HEK293 (cell line): ENCODE data around the gene RTN4IP1.

ENCODE experiments used
- BCL11A ChIP-seq: fragments of 450-650 bp; formaldehyde crosslinking; IDR thresholded peaks from 2 replicates; pipeline ENCODE4 v1.5.1; 2016; ENCODE audit warnings: low read depth, missing biosample characterization, missing genetic modification characterization
- HOXA7 ChIP-seq: sonication (generic); formaldehyde crosslinking; IDR thresholded peaks from 2 replicates; pipeline ENCODE4 v1.8.1; 2022; ENCODE audit warnings: missing genetic modification reagents, borderline replicate concordance
- MEIS1 ChIP-seq: sonication (generic); formaldehyde crosslinking; IDR thresholded peaks from 2 replicates; pipeline ENCODE4 v1.8.1; 2022; ENCODE audit warnings: missing genetic modification reagents, mild to moderate bottlenecking, borderline replicate concordance
- OVOL3 ChIP-seq: fragments of 450-650 bp; formaldehyde crosslinking; IDR thresholded peaks from 2 replicates; pipeline ENCODE4 v1.5.1; 2016; ENCODE audit warnings: missing biosample characterization, missing genetic modification characterization
- RBAK ChIP-seq: fragments of 450-650 bp; formaldehyde crosslinking; IDR thresholded peaks from 2 replicates; pipeline ENCODE4 v1.5.1; 2016; ENCODE audit warnings: missing biosample characterization, missing genetic modification characterization
- REPIN1 ChIP-seq: fragments of 450-650 bp; formaldehyde crosslinking; IDR thresholded peaks from 2 replicates; pipeline ENCODE4 v1.5.1; 2017; ENCODE audit warnings: missing biosample characterization, missing genetic modification characterization, low read depth
- SETDB1 ChIP-seq: IDR thresholded peaks from one replicate; pipeline ENCODE4 v1.6.1; 2017; ENCODE audit warnings: mild to moderate bottlenecking, low read length, moderate library complexity, mixed read lengths; ENCODE audit not compliant: insufficient read length
- SP2 ChIP-seq: fragments of 450-650 bp; formaldehyde crosslinking; IDR thresholded peaks from 2 replicates; pipeline ENCODE4 v1.5.1; 2016; ENCODE audit warnings: missing biosample characterization, missing genetic modification characterization
- TCF7L2 ChIP-seq: IDR thresholded peaks from 2 replicates; pipeline ENCODE4 v1.6.1; 2011; ENCODE audit warnings: low read depth, mild to moderate bottlenecking, inconsistent platforms, low read length, moderate library complexity, borderline replicate concordance
- ZNF10 ChIP-seq: fragments of 450-650 bp; formaldehyde crosslinking; IDR thresholded peaks from 2 replicates; pipeline ENCODE4 v1.5.1; 2017; ENCODE audit warnings: missing biosample characterization, missing genetic modification characterization
- ZNF112 ChIP-seq: fragments of 450-650 bp; formaldehyde crosslinking; IDR thresholded peaks from 2 replicates; pipeline ENCODE4 v1.5.0; 2017; ENCODE audit warnings: missing biosample characterization, missing genetic modification characterization
- ZNF121 ChIP-seq: fragments of 450-650 bp; formaldehyde crosslinking; IDR thresholded peaks from 2 replicates; pipeline ENCODE4 v1.5.1; 2016; ENCODE audit warnings: missing biosample characterization, missing genetic modification characterization
- ZNF157 ChIP-seq: fragments of 450-650 bp; formaldehyde crosslinking; IDR thresholded peaks from 2 replicates; pipeline ENCODE4 v1.5.1; 2016; ENCODE audit warnings: missing biosample characterization, missing genetic modification characterization
- ZNF16 ChIP-seq: fragments of 450-650 bp; formaldehyde crosslinking; IDR thresholded peaks from 2 replicates; pipeline ENCODE4 v1.5.1; 2016; ENCODE audit warnings: low read depth, missing biosample characterization, missing genetic modification characterization
- ZNF169 ChIP-seq: fragments of 450-650 bp; formaldehyde crosslinking; IDR thresholded peaks from 2 replicates; pipeline ENCODE4 v1.5.1; 2016; ENCODE audit warnings: missing biosample characterization, missing genetic modification characterization
- ZNF174 ChIP-seq: fragments of 450-650 bp; formaldehyde crosslinking; IDR thresholded peaks from 2 replicates; pipeline ENCODE4 v1.5.0; 2017; ENCODE audit warnings: missing biosample characterization, mild to moderate bottlenecking, missing genetic modification characterization
- ZNF175 ChIP-seq: fragments of 450-650 bp; formaldehyde crosslinking; IDR thresholded peaks from 2 replicates; pipeline ENCODE4 v1.5.1; 2016; ENCODE audit warnings: missing biosample characterization, missing genetic modification characterization
- ZNF202 ChIP-seq: fragments of 450-650 bp; formaldehyde crosslinking; IDR thresholded peaks from 2 replicates; pipeline ENCODE4 v1.5.1; 2016; ENCODE audit warnings: missing biosample characterization, missing genetic modification characterization, borderline replicate concordance
- ZNF311 ChIP-seq: fragments of 450-650 bp; formaldehyde crosslinking; IDR thresholded peaks from 2 replicates; pipeline ENCODE4 v1.5.1; 2017; ENCODE audit warnings: missing biosample characterization, missing genetic modification characterization, borderline replicate concordance
- ZNF529 ChIP-seq: fragments of 450-650 bp; formaldehyde crosslinking; IDR thresholded peaks from 2 replicates; pipeline ENCODE4 v1.5.1; 2017; ENCODE audit warnings: missing genetic modification characterization, missing biosample characterization; ENCODE audit not compliant: insufficient replicate concordance
- ZNF530 ChIP-seq: fragments of 450-650 bp; formaldehyde crosslinking; IDR thresholded peaks from 2 replicates; pipeline ENCODE4 v1.5.1; 2016; ENCODE audit warnings: low read depth, missing biosample characterization, missing genetic modification characterization
- ZNF626 ChIP-seq: fragments of 450-650 bp; sonication (Bioruptor Pico); formaldehyde crosslinking; IDR thresholded peaks from 2 replicates; pipeline ENCODE4 v1.5.1; 2018; ENCODE audit warnings: missing biosample characterization, missing genetic modification characterization, inconsistent platforms
- ZNF768 ChIP-seq: fragments of 450-650 bp; formaldehyde crosslinking; IDR thresholded peaks from 2 replicates; pipeline ENCODE4 v1.5.1; 2018; ENCODE audit warnings: missing biosample characterization, mild to moderate bottlenecking, missing genetic modification characterization
- ZSCAN23 ChIP-seq: fragments of 450-650 bp; formaldehyde crosslinking; IDR thresholded peaks from 2 replicates; pipeline ENCODE4 v1.5.1; 2016; ENCODE audit warnings: missing biosample characterization, missing genetic modification characterization
- TF ChIP-seq, protein P1 (sequence below): fragments of 450-650 bp; formaldehyde crosslinking; IDR thresholded peaks from 2 replicates; pipeline ENCODE4 v1.5.1; 2016; ENCODE audit warnings: missing biosample characterization, missing genetic modification characterization
- TF ChIP-seq, protein P2 (sequence below): fragments of 450-650 bp; formaldehyde crosslinking; IDR thresholded peaks from 2 replicates; pipeline ENCODE4 v1.5.1; 2017; ENCODE audit warnings: missing biosample characterization, missing genetic modification characterization
- TF ChIP-seq, protein P3 (sequence below): fragments of 450-650 bp; formaldehyde crosslinking; IDR thresholded peaks from 2 replicates; pipeline ENCODE4 v1.5.1; 2016; ENCODE audit warnings: missing biosample characterization, missing genetic modification characterization
- TF ChIP-seq, protein P4 (sequence below): fragments of 450-650 bp; formaldehyde crosslinking; IDR thresholded peaks from 2 replicates; pipeline ENCODE4 v1.5.1; 2016; ENCODE audit warnings: missing biosample characterization, missing genetic modification characterization
- TF ChIP-seq, protein P5 (sequence below): fragments of 450-650 bp; formaldehyde crosslinking; IDR thresholded peaks from 2 replicates; pipeline ENCODE4 v1.5.1; 2016; ENCODE audit warnings: missing biosample characterization, missing genetic modification characterization
- TF ChIP-seq, protein P6 (sequence below): fragments of 450-650 bp; formaldehyde crosslinking; optimal IDR thresholded peaks from 2 replicates; pipeline ENCODE3; 2016; ENCODE audit warnings: missing biosample characterization, mild to moderate bottlenecking, missing genetic modification characterization

RTN4IP1 gene

DNA sequence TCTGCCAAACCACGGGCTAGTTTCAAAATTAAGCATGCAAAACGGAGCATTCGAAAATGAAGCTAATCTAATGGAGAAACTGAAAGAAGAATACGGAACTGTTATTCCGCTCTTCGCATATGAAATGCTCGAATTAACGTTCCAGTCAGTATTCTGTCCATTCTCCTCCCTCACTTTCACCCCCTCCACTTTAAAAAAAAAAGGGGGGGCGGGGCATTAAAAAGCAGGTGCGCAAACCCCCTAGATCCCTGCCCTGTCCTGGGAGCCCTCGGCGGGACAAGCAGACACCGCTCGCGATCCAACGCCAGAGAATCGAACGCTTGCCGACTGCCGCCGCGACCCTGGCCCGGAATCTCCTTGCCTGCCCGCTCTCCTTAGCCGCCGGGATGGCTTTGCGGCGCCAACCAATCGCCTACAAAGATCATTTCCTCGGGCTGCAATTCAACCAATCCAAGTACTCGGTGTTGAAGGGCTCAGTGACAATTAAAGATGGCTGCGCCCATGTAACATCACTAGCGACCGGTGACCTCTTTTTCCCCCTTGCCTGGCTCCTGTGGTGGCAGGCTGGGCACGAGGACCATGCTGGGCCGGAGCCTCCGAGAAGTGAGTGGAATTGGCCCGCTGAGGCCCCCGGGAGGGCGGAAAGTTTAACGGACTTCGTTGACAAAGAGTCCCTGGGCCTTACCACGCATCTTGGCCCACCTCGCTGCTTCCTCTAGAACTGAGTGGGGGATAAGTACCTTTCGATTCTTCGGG, at the start of gene RTN4IP1, which contains the start of gene QRSL1 (continued):
- TF ChIP-seq, protein P1, sequence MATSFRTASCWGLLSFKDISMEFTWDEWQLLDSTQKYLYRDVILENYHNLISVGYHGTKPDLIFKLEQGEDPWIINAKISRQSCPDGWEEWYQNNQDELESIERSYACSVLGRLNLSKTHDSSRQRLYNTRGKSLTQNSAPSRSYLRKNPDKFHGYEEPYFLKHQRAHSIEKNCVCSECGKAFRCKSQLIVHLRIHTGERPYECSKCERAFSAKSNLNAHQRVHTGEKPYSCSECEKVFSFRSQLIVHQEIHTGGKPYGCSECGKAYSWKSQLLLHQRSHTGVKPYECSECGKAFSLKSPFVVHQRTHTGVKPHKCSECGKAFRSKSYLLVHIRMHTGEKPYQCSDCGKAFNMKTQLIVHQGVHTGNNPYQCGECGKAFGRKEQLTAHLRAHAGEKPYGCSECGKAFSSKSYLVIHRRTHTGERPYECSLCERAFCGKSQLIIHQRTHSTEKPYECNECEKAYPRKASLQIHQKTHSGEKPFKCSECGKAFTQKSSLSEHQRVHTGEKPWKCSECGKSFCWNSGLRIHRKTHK = no peak
- no peak for TF ChIP-seq OVOL3 (tag by site-specific recombination)
- no peak for TF ChIP-seq SETDB1
- TF ChIP-seq ZNF112 (tag by site-specific recombination) = no peak
- no peak for TF ChIP-seq ZNF311
- TF ChIP-seq ZNF157 (tag by site-specific recombination) = no peak
- no peak for TF ChIP-seq ZSCAN23
- TF ChIP-seq, protein P2, sequence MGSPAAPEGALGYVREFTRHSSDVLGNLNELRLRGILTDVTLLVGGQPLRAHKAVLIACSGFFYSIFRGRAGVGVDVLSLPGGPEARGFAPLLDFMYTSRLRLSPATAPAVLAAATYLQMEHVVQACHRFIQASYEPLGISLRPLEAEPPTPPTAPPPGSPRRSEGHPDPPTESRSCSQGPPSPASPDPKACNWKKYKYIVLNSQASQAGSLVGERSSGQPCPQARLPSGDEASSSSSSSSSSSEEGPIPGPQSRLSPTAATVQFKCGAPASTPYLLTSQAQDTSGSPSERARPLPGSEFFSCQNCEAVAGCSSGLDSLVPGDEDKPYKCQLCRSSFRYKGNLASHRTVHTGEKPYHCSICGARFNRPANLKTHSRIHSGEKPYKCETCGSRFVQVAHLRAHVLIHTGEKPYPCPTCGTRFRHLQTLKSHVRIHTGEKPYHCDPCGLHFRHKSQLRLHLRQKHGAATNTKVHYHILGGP (tag by site-specific recombination) = no peak
- TF ChIP-seq ZNF626 (tag by site-specific recombination) = no peak
- TF ChIP-seq, protein P3, sequence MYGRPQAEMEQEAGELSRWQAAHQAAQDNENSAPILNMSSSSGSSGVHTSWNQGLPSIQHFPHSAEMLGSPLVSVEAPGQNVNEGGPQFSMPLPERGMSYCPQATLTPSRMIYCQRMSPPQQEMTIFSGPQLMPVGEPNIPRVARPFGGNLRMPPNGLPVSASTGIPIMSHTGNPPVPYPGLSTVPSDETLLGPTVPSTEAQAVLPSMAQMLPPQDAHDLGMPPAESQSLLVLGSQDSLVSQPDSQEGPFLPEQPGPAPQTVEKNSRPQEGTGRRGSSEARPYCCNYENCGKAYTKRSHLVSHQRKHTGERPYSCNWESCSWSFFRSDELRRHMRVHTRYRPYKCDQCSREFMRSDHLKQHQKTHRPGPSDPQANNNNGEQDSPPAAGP (tag by site-specific recombination) = 0 out of 2 replicates have a peak, but pooled peaks have one; percentile 29
- TF ChIP-seq ZNF174 (tag by site-specific recombination) = no peak
- no peak for TF ChIP-seq ZNF16 (tag by site-specific recombination)
- no peak for TF ChIP-seq ZNF768 (tag by site-specific recombination)
- no peak for TF ChIP-seq RBAK (tag by site-specific recombination)
- TF ChIP-seq ZNF169 = no peak
- no peak for TF ChIP-seq ZNF530 (tag by site-specific recombination)
- peak; percentile 60; the same call in 1 of the 2 replicates for TF ChIP-seq TCF7L2
- TF ChIP-seq MEIS1 = no peak
- no peak for TF ChIP-seq ZNF202 (tag by site-specific recombination)
- TF ChIP-seq, protein P4, sequence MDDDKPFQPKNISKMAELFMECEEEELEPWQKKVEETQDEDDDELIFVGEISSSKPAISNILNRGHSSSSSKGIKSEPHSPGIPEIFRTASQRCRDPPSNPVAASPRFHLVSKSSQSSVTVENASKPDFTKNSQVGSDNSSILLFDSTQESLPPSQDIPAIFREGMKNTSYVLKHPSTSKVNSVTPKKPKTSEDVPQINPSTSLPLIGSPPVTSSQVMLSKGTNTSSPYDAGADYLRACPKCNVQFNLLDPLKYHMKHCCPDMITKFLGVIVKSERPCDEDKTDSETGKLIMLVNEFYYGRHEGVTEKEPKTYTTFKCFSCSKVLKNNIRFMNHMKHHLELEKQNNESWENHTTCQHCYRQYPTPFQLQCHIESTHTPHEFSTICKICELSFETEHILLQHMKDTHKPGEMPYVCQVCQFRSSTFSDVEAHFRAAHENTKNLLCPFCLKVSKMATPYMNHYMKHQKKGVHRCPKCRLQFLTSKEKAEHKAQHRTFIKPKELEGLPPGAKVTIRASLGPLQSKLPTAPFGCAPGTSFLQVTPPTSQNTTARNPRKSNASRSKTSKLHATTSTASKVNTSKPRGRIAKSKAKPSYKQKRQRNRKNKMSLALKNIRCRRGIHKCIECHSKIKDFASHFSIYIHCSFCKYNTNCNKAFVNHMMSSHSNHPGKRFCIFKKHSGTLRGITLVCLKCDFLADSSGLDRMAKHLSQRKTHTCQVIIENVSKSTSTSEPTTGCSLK (tag by site-specific recombination) = no peak
- no peak for TF ChIP-seq ZNF121 (tag by site-specific recombination)
- TF ChIP-seq, protein P5, sequence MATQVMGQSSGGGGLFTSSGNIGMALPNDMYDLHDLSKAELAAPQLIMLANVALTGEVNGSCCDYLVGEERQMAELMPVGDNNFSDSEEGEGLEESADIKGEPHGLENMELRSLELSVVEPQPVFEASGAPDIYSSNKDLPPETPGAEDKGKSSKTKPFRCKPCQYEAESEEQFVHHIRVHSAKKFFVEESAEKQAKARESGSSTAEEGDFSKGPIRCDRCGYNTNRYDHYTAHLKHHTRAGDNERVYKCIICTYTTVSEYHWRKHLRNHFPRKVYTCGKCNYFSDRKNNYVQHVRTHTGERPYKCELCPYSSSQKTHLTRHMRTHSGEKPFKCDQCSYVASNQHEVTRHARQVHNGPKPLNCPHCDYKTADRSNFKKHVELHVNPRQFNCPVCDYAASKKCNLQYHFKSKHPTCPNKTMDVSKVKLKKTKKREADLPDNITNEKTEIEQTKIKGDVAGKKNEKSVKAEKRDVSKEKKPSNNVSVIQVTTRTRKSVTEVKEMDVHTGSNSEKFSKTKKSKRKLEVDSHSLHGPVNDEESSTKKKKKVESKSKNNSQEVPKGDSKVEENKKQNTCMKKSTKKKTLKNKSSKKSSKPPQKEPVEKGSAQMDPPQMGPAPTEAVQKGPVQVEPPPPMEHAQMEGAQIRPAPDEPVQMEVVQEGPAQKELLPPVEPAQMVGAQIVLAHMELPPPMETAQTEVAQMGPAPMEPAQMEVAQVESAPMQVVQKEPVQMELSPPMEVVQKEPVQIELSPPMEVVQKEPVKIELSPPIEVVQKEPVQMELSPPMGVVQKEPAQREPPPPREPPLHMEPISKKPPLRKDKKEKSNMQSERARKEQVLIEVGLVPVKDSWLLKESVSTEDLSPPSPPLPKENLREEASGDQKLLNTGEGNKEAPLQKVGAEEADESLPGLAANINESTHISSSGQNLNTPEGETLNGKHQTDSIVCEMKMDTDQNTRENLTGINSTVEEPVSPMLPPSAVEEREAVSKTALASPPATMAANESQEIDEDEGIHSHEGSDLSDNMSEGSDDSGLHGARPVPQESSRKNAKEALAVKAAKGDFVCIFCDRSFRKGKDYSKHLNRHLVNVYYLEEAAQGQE (tag by site-specific recombination) = 0 out of 2 replicates have a peak, but pooled peaks have one; percentile 12
- TF ChIP-seq, protein P6, sequence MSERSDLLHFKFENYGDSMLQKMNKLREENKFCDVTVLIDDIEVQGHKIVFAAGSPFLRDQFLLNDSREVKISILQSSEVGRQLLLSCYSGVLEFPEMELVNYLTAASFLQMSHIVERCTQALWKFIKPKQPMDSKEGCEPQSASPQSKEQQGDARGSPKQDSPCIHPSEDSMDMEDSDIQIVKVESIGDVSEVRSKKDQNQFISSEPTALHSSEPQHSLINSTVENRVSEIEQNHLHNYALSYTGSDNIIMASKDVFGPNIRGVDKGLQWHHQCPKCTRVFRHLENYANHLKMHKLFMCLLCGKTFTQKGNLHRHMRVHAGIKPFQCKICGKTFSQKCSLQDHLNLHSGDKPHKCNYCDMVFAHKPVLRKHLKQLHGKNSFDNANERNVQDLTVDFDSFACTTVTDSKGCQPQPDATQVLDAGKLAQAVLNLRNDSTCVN (tag by site-specific recombination) = peak; percentile 24
- no peak for TF ChIP-seq REPIN1 (tag by site-specific recombination)
- TF ChIP-seq ZNF175 (tag by site-specific recombination) = no peak
- TF ChIP-seq SP2 (tag by site-specific recombination) = peak; percentile 67
- no peak for TF ChIP-seq BCL11A (tag by site-specific recombination)
- no peak for TF ChIP-seq ZNF529 (tag by site-specific recombination)
- no peak for TF ChIP-seq HOXA7 (CRISPR knock-in tag)
- TF ChIP-seq ZNF10 (tag by site-specific recombination) = no peak
